NCI-H128 (cell line): ENCODE data around the gene MYRIP.
"Not testable (repeated sequence)": the region's sequence is repeated elsewhere in the genome, so short reads cannot be mapped to it uniquely, and the experiment has no call there.

Experiments used
- DNase-seq: peaks from one replicate; lab custom pipeline; 2025; ENCODE audit not compliant: unreplicated experiment; lab: John Stamatoyannopoulos, UW

The MYRIP gene

GRCh38 chr3:40022297-40022827 is 213.0 kb downstream of the MYRIP start:
- DNase-seq, result no peak

- no peak for DNase-seq
Observed at GRCh38 chr3:40024526-40024925, 215.1 kb downstream of the MYRIP start.

GRCh38 chr3:40025892-40026291 is 216.5 kb downstream of the MYRIP start:
- DNase-seq, result not testable (repeated sequence)

GRCh38 chr3:40035177-40035576 is 225.8 kb downstream of the MYRIP start:
- DNase-seq, result no peak

GRCh38 chr3:40037582-40037981 is 228.2 kb downstream of the MYRIP start:
- DNase-seq, result no peak

- DNase-seq, result no peak
Observed at GRCh38 chr3:40042752-40043443, 233.5 kb downstream of the MYRIP start.

GRCh38 chr3:40043444-40043755 is 234.0 kb downstream of the MYRIP start:
- DNase-seq, result peak; percentile 20

- no peak for DNase-seq
Observed at GRCh38 chr3:40044487-40044886, 235.1 kb downstream of the MYRIP start.

- no peak for DNase-seq
Observed at GRCh38 chr3:40045051-40045450, 235.6 kb downstream of the MYRIP start.

GRCh38 chr3:40046149-40046548 is 236.7 kb downstream of the MYRIP start:
- DNase-seq, result no peak

GRCh38 chr3:40047406-40047805 is 238.0 kb downstream of the MYRIP start:
- DNase-seq, result no peak

- DNase-seq, result no peak
Observed at GRCh38 chr3:40053663-40054062, 244.3 kb downstream of the MYRIP start.

- no peak for DNase-seq
Observed at GRCh38 chr3:40054568-40055222, 245.3 kb downstream of the MYRIP start.

GRCh38 chr3:40055361-40055760 is 246.0 kb downstream of the MYRIP start:
- no peak for DNase-seq

GRCh38 chr3:40055956-40056355 is 246.5 kb downstream of the MYRIP start:
- DNase-seq, result no peak

- DNase-seq, result no peak
Observed at GRCh38 chr3:40057077-40057476, 247.7 kb downstream of the MYRIP start.

- no peak for DNase-seq
Observed at GRCh38 chr3:40057786-40058185, 248.4 kb downstream of the MYRIP start.

GRCh38 chr3:40068636-40069035 is 259.2 kb downstream of the MYRIP start:
- no peak for DNase-seq

GRCh38 chr3:40070816-40071215 is 261.4 kb downstream of the MYRIP start:
- no peak for DNase-seq

GRCh38 chr3:40071683-40072238 is 262.4 kb downstream of the MYRIP start:
- DNase-seq, result no peak

- DNase-seq, result no peak
Observed at GRCh38 chr3:40073310-40074007, 264.1 kb downstream of the MYRIP start.

- DNase-seq, result not testable (repeated sequence)
Observed at GRCh38 chr3:40077139-40077538, 267.7 kb downstream of the MYRIP start.
